Skeletal muscle tissue (tissue), 4 donors: ENCODE data around the gene MYCN. TPM values are rescaled to one million over a fixed set of nuclear protein-coding genes. Genes with fewer than 3 reads are reported as not detected.

Source experiments
- H3K27ac ChIP-seq: one replicate; pipeline ENCODE4 v1.7.0; 2013; ENCODE audit warnings: mild to moderate bottlenecking, low read depth, low read length, inconsistent platforms
- H3K27me3 ChIP-seq, 3 donors: one replicate each; pipeline ENCODE4 v1.7.0; 2013; ENCODE audit warnings: low read length in 3 of 3; ENCODE audit not compliant: control insufficient read depth in 3 of 3, insufficient read depth in 3 of 3
- H3K36me3 ChIP-seq, 3 donors: one replicate each; pipeline ENCODE4 v1.7.0; 2013; ENCODE audit warnings: low read length in 3 of 3; ENCODE audit not compliant: control insufficient read depth in 3 of 3, insufficient read depth in 3 of 3
- H3K4me1 ChIP-seq, 3 donors: one replicate each; pipeline ENCODE4 v1.7.0; 2013; ENCODE audit warnings: low read length in 3 of 3, mild to moderate bottlenecking in 3 of 3; ENCODE audit not compliant: control insufficient read depth in 3 of 3, insufficient read depth in 3 of 3
- H3K4me3 ChIP-seq, 3 donors: one replicate each; pipeline ENCODE4 v1.7.0; 2013; ENCODE audit warnings: low read length in 3 of 3
- H3K9ac ChIP-seq, 3 donors: one replicate each; pipeline ENCODE4 v1.7.0; 2013; ENCODE audit warnings: low read length in 3 of 3, mild to moderate bottlenecking in 3 of 3, moderate library complexity in 2 of 3, low read depth in 1 of 3
- H3K9me3 ChIP-seq, 3 donors: one replicate each; pipeline ENCODE4 v1.7.0; 2013; ENCODE audit warnings: low read length in 3 of 3; ENCODE audit not compliant: control insufficient read depth in 3 of 3
- total RNA-seq: library from RNA; depleted of rRNA; stranded (reverse); fragments of >200 nt; gene quantifications from one replicate; pipeline ENCODE4 v1.2.3, GENCODE V29; 2014
- donor health status: Osteomylitis.

Gene MYCN
- total RNA-seq, 1 donor from 2014 or later: 7.3 TPM

- Histone ChIP-seq H3K27ac (no peak overlapping the region), H3K9me3 (no peaks in the 10 kb centered on the region), H3K36me3 (no peaks in the 10 kb centered on the region)
Observed at GRCh38 chr2:15979051-15979758, 38.9 kb downstream of the MYCN start.

GRCh38 chr2:15979759-15980604, 39.6 kb downstream of the MYCN start:
- Histone ChIP-seq H3K4me3 (no peak overlapping the region), H3K27me3 (no peaks in the 10 kb centered on the region), H3K27ac (no peak overlapping the region), H3K9me3 (no peaks in the 10 kb centered on the region), H3K4me1 (peaks cover 7 to 9% (median 8%) of the 10 kb centered on the region in 3 donors), H3K9ac (no peak overlapping the region), H3K36me3 (no peaks in the 10 kb centered on the region)

More at GRCh38 chr2:15979051-15979758, 38.9 kb downstream of the MYCN start:
- Histone ChIP-seq H3K27me3 (no peaks in the 10 kb centered on the region), H3K4me1 (peaks cover 2 to 3% (median 3%) of the 10 kb centered on the region in 3 donors), H3K9ac (no peak overlapping the region), H3K4me3 (no peak overlapping the region)

GRCh38 chr2:15980605-15981098, 40.3 kb downstream of the MYCN start:
- Histone ChIP-seq H3K4me1 (peaks cover 8 to 10% (median 8%) of the 10 kb centered on the region in 3 donors), H3K9ac (no peak overlapping the region), H3K27ac (no peak overlapping the region), H3K36me3 (no peaks in the 10 kb centered on the region), H3K4me3 (no peak overlapping the region), H3K9me3 (no peaks in the 10 kb centered on the region), H3K27me3 (no peaks in the 10 kb centered on the region)

GRCh38 chr2:15981646-15982045, 41.3 kb downstream of the MYCN start:
- H3K4me3 ChIP-seq: no peak overlapping the region
- H3K9me3 ChIP-seq: no peaks in the 10 kb centered on the region
- no peaks in the 10 kb centered on the region for H3K27me3 ChIP-seq
- H3K27ac ChIP-seq: no peak overlapping the region
- no peak overlapping the region for H3K9ac ChIP-seq
- H3K4me1 ChIP-seq: peaks cover 8 to 10% (median 8%) of the 10 kb centered on the region in 3 donors
- H3K36me3 ChIP-seq: no peaks in the 10 kb centered on the region

GRCh38 chr2:15982285-15983044, 42.1 kb downstream of the MYCN start:
- Histone ChIP-seq H3K9ac (no peak overlapping the region), H3K9me3 (no peaks in the 10 kb centered on the region), H3K4me1 (peaks cover 8 to 10% (median 8%) of the 10 kb centered on the region in 3 donors), H3K4me3 (no peak overlapping the region), H3K27me3 (no peaks in the 10 kb centered on the region), H3K27ac (no peak overlapping the region), H3K36me3 (no peaks in the 10 kb centered on the region)

GRCh38 chr2:15983496-15983895, 43.1 kb downstream of the MYCN start:
- no peak overlapping the region for H3K4me3 ChIP-seq
- no peaks in the 10 kb centered on the region for H3K9me3 ChIP-seq
- H3K9ac ChIP-seq: no peak overlapping the region
- H3K4me1 ChIP-seq: peaks cover 8 to 10% (median 8%) of the 10 kb centered on the region in 3 donors
- no peaks in the 10 kb centered on the region for H3K36me3 ChIP-seq
- no peak overlapping the region for H3K27ac ChIP-seq
- no peaks in the 10 kb centered on the region for H3K27me3 ChIP-seq

- no peaks in the 10 kb centered on the region for H3K27me3 ChIP-seq
- no peaks in the 10 kb centered on the region for H3K9me3 ChIP-seq
- H3K36me3 ChIP-seq: no peaks in the 10 kb centered on the region
- H3K4me1 ChIP-seq: peaks cover 8 to 10% (median 8%) of the 10 kb centered on the region in 3 donors
- H3K4me3 ChIP-seq: peak overlapping the region in 2 of 3 donors; percentile 20 to 45
- H3K9ac ChIP-seq: peak overlapping the region; percentile 43 to 68 (median 45)
- peak overlapping the region; percentile 36 for H3K27ac ChIP-seq
Observed at GRCh38 chr2:15984368-15985255, 44.3 kb downstream of the MYCN start.

- Histone ChIP-seq H3K4me3 (peak overlapping the region in 1 of 3 donors; percentile 29), H3K9me3 (no peaks in the 10 kb centered on the region), H3K27me3 (no peaks in the 10 kb centered on the region), H3K27ac (no peak overlapping the region), H3K36me3 (no peaks in the 10 kb centered on the region), H3K9ac (no peak overlapping the region), H3K4me1 (peaks cover 8 to 10% (median 8%) of the 10 kb centered on the region in 3 donors)
Observed at GRCh38 chr2:15985531-15985930, 45.2 kb downstream of the MYCN start.

GRCh38 chr2:15986068-15986560, 45.8 kb downstream of the MYCN start:
- Histone ChIP-seq H3K36me3 (no peaks in the 10 kb centered on the region), H3K4me1 (peaks cover 8 to 10% (median 8%) of the 10 kb centered on the region in 3 donors), H3K4me3 (no peak overlapping the region), H3K27ac (no peak overlapping the region), H3K9ac (no peak overlapping the region), H3K27me3 (no peaks in the 10 kb centered on the region), H3K9me3 (no peaks in the 10 kb centered on the region)
